Measurements from ENCODE around the gene SPTLC2.

SPTLC2 gene

GRCh38 chr14:77613201-77613600 lies 3.2 kb downstream of the SPTLC2 start:
- no peaks in the 10 kb centered on the region for H3K27me3 ChIP-seq (ENCODE audit: insufficient read depth, poor library complexity, severe bottlenecking)
- H3K4me3 ChIP-seq (replicated peaks; ENCODE audit: insufficient read depth, low read length), result no peak overlapping the region
- H3K27ac ChIP-seq (replicated peaks), result no peak overlapping the region
- DNase-seq (ENCODE audit: low read depth in 1 of 2, low spot score in 1 of 2), result peak; percentile 20 to 26
- TF ChIP-seq GABPA (IDR thresholded peaks at IDR 0.05; ENCODE audit: low read depth) (no peak), POLR2AphosphoS5 (IDR thresholded peaks at IDR 0.05; ENCODE audit: low read depth) (no peak), REST (IDR thresholded peaks at IDR 0.05; ENCODE audit: insufficient replicate concordance, low read depth) (no peak), SPI1 (IDR thresholded peaks at IDR 0.05; ENCODE audit: borderline replicate concordance, low read depth) (no peak)
- TF ChIP-seq, protein P1, sequence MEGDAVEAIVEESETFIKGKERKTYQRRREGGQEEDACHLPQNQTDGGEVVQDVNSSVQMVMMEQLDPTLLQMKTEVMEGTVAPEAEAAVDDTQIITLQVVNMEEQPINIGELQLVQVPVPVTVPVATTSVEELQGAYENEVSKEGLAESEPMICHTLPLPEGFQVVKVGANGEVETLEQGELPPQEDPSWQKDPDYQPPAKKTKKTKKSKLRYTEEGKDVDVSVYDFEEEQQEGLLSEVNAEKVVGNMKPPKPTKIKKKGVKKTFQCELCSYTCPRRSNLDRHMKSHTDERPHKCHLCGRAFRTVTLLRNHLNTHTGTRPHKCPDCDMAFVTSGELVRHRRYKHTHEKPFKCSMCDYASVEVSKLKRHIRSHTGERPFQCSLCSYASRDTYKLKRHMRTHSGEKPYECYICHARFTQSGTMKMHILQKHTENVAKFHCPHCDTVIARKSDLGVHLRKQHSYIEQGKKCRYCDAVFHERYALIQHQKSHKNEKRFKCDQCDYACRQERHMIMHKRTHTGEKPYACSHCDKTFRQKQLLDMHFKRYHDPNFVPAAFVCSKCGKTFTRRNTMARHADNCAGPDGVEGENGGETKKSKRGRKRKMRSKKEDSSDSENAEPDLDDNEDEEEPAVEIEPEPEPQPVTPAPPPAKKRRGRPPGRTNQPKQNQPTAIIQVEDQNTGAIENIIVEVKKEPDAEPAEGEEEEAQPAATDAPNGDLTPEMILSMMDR (IDR thresholded peaks at IDR 0.05; ENCODE audit: insufficient read depth, low read length), result no peak

DNA sequence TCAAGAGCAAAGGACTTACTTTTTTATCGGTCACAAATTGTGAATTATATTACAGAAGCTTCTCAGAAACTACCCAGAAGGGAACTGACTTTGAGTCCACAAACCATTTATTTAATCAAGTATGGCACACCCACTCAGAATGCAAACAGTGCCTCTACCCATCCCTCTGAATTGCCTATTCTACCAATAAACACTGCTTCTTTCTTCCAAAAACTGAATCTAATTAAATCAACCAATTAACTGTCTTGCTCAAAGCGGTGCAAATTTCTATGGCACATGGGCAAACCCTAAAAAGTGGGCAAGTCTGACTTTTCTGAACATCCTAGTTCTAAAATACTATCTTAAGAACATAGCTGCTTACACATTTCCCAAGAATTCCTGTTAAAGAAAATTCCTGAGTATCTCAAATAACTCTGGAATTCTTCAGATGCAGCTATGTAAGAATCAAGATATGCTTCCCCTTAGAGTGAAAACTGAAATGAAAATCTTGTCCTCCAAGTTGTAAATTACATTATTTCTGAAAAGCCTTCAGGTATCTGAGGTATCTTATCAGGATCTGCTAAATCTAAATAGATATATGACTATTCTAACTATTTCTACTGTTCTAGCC lies 4.3 kb downstream of the SPTLC2 start:
- TF ChIP-seq REST (IDR thresholded peaks at IDR 0.05; ENCODE audit: insufficient replicate concordance, low read depth) (no peak), SPI1 (IDR thresholded peaks at IDR 0.05; ENCODE audit: borderline replicate concordance, low read depth) (no peak), POLR2AphosphoS5 (IDR thresholded peaks at IDR 0.05; ENCODE audit: low read depth) (no peak), GABPA (IDR thresholded peaks at IDR 0.05; ENCODE audit: low read depth) (no peak)
- TF ChIP-seq, protein P1 (IDR thresholded peaks at IDR 0.05; ENCODE audit: insufficient read depth, low read length), result no peak
- DNase-seq (ENCODE audit: low read depth in 1 of 2, low spot score in 1 of 2), result no peak
- Histone ChIP-seq H3K27me3 (ENCODE audit: insufficient read depth, poor library complexity, severe bottlenecking) (no peaks in the 10 kb centered on the region), H3K27ac (replicated peaks) (no peak overlapping the region), H3K4me3 (replicated peaks; ENCODE audit: insufficient read depth, low read length) (no peak overlapping the region)

GRCh38 chr14:77610553-77610952 lies 5.9 kb downstream of the SPTLC2 start:
- Histone ChIP-seq H3K27ac (replicated peaks) (no peak overlapping the region), H3K27me3 (ENCODE audit: insufficient read depth, poor library complexity, severe bottlenecking) (no peaks in the 10 kb centered on the region), H3K4me3 (replicated peaks; ENCODE audit: insufficient read depth, low read length) (no peak overlapping the region)
- TF ChIP-seq, protein P1 (IDR thresholded peaks at IDR 0.05; ENCODE audit: insufficient read depth, low read length), result no peak
- TF ChIP-seq SPI1 (IDR thresholded peaks at IDR 0.05; ENCODE audit: borderline replicate concordance, low read depth), result no peak
- TF ChIP-seq POLR2AphosphoS5 (IDR thresholded peaks at IDR 0.05; ENCODE audit: low read depth), result no peak
- no peak for TF ChIP-seq REST (IDR thresholded peaks at IDR 0.05; ENCODE audit: insufficient replicate concordance, low read depth)
- no peak for TF ChIP-seq GABPA (IDR thresholded peaks at IDR 0.05; ENCODE audit: low read depth)
- no peak for DNase-seq (ENCODE audit: low read depth in 1 of 2, low spot score in 1 of 2)

Data from HL-60 (cell line).